Activated T-helper 9 cell treated with anti-CD3 and anti-CD28 coated beads, Interleukin-2, amount 50 U/mL, for 16 hours (primary cell): ENCODE measurements around the gene DEFB131A.
"Not testable (repeated sequence)": the region's sequence is repeated elsewhere in the genome, so short reads cannot be mapped to it uniquely, and the experiment has no call there.

Experiments
- DNase-seq: peaks from one replicate; pipeline ENCODE4 v3.0.0-alpha.2; 2020; ENCODE audit warnings: low read depth

The DEFB131A gene

DNA sequence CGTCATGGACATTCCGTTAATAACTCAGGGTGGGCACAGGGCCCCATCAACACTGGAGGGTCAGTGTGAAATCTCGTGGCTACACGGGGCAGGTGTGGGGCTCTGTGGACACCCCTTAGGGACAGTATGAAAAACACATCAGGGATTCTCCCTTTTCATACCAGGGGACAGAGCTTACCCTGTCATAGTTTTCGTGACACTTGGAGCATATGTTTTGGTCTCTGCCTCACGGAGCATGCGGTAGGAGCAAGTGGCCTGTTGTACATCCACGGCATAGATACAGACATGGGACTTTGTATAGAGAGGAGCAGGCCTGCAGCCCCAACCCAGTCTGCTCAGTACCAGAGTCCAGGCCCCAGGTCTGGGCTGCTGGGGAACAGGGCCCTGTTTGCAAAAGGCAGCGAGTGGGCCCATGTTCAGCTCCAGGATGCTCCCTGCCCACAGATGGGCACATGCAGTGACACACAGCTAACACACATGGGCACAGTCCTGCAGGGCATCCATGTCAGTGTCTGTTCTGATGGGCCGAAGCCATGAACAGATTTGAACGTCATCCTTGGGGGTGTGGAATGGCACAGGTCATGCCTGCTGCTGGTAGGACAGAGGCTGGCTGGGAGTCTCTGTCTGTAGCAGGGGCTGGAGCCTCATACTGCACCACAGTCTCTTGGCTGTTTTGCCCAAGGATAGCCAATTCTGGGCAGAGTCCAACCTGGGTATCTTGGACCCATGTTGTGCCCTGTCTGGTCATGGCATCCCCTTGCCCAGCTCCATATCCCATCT lies 50.2 kb downstream of the DEFB131A start:
- not testable (repeated sequence) for DNase-seq

DNA sequence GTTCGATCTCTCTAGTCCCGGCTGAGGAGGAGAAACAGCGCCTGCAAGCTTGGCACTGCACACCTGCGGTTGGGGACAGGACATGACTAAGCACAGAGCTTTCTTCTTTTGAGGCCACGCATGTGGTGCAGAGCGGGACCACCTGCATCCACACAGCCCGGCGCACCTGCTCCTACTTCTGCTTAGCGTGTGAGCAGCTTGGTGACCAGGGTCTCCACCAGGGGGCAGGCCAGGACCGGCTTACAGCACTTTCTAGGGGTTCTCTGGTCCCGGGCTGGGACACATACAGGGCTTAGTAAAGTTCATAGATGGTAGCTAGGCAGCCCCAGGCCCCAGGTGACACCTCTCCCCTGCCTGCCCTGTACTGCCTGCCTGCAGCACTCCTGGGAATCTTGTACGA lies 51.2 kb downstream of the DEFB131A start:
- peak; percentile 32 for DNase-seq

DNA sequence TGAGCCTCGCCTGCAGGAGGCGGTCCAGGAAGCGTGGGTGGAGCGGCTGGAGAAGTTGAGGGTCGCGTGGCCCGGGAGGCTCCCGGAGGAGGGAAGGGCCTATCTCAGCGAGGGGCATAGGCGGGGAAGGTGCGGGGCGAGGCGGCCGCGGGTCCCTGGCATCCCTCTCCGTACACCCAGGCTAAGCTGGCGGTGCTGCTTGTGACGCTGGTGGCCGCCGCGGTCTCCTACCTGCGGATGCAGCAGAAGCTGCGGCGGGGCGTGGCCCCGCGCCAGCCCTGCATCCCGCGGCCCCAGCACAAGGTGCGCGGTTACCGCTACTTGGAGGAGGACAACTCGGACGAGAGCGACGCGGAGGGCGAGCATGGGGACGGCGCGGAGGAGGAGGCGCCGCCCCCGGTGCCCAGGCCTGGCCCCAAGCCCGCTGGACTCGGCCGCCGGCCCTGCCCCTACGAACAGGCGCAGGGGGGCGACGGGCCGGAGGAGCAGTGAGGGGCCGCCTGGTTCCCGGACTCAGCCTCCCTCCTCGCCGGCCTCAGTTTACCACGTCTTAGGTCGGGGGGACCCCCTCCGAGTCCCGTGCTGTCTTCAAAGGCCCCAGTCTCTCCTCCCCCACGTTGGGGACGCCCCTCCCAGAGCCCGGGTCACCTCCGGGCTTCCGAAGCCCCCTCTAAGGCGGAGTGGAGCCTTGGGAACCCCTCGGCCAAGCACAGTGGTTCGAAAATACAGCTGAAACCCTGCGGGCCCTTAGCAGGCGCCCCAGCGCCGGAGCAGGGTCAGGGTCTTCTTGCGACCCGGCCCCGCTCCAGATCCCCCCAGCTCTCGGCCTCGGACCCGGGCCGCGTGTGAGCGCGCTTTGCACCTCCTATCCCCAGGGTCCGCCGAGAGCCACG lies 53.6 kb downstream of the DEFB131A start:
- DNase-seq, result not testable (repeated sequence)

- not testable (repeated sequence) for DNase-seq
These were observed 54.3 kb downstream of the DEFB131A start for GRCh38 chr4:9498468-9499040.

DNA sequence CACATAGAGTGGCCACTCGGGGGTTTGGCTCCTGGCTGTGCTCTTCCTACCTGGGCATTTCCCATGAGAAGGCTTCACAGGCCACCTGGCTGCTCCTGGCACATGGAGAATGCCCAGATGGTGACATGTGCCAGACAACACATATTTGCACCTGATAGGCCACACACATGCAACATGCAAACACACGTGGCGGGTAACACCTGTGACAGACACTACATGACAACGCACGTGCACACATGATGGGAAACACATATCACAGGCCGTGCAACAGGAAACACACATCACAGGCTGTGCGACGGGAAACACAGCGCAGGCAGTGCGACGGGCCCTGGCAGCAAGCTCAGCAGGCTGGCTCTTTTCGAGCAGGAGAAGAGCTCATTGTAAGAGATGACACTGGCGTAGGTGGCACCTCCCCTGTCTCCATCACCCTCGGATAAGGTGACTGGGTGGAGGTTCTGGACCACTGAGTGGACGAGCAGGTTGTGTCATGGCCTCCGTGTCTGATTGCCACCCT lies 55.8 kb downstream of the DEFB131A start:
- not testable (repeated sequence) for DNase-seq
